K562 (cell line): Measurements from ENCODE around the gene GNGT1. TPM values are rescaled to one million over a fixed set of nuclear protein-coding genes. Genes with fewer than 3 reads are reported as not detected.
A peak's percentile ranks its signal among the peaks of the same experiment; 100 is the strongest.

Experiments used
- ARID1B ChIP-seq: fragments of 450-650 bp; IDR thresholded peaks from 2 replicates; pipeline ENCODE4 v1.6.1; 2016; ENCODE audit warnings: antibody characterized with exemption, mild to moderate bottlenecking, inconsistent platforms
- CBFB ChIP-seq: sonication (generic); formaldehyde crosslinking; IDR thresholded peaks from 2 replicates; pipeline ENCODE4 v1.4.0; 2020; ENCODE audit warnings: mild to moderate bottlenecking, missing genetic modification reagents
- DPF2 ChIP-seq: fragments of 450-650 bp; IDR thresholded peaks from 2 replicates; pipeline ENCODE4 v1.6.1; 2016
- FOSL1 ChIP-seq: fragments of 200-800 bp; sonication (Bioruptor generic); conservative IDR thresholded peaks from 2 replicates; pipeline ENCODE4 v1.6.1; 2016; ENCODE audit warnings: missing genetic modification characterization, missing compliant biosample characterization
- HNRNPH1 ChIP-seq: fragments of 200-400 bp; formaldehyde crosslinking; optimal IDR thresholded peaks from 2 replicates; pipeline ENCODE3; 2017; ENCODE audit warnings: low read depth, mild to moderate bottlenecking, low read length, moderate library complexity
- SIN3A ChIP-seq, 2 experiments: fragments of 150-350 bp in 1 of 2; IDR thresholded peaks; 2 replicates each; pipeline ENCODE4 v1.6.1; 2011 to 2016; ENCODE audit warnings: borderline replicate concordance in 2 of 2, low read depth in 2 of 2, low read length in 2 of 2, mild to moderate bottlenecking in 2 of 2, moderate library complexity in 2 of 2; ENCODE audit not compliant: control insufficient read depth in 1 of 2
- TEAD4 ChIP-seq, 2 experiments: sonication (generic) in 1 of 2; formaldehyde crosslinking in 1 of 2; IDR thresholded peaks; 2 replicates each; pipeline versions ENCODE4 v1.6.1 to v1.8.0; 2012 to 2022; ENCODE audit warnings: borderline replicate concordance in 1 of 2, inconsistent platforms in 1 of 2, low read length in 1 of 2, mild to moderate bottlenecking in 1 of 2, missing genetic modification reagents in 1 of 2
- ZBTB8A ChIP-seq: fragments of 450-650 bp; IDR thresholded peaks from 2 replicates; pipeline ENCODE4 v1.6.1; 2018; ENCODE audit warnings: mild to moderate bottlenecking, moderate library complexity; ENCODE audit not compliant: partially characterized antibody
- ZNF217 ChIP-seq: sonication (generic); formaldehyde crosslinking; IDR thresholded peaks from 2 replicates; pipeline ENCODE4 v1.8.0; 2022; ENCODE audit warnings: mild to moderate bottlenecking, missing genetic modification reagents
- polyA plus RNA-seq, 8 experiments: library from polyadenylated mRNA; depleted of rRNA in 4 of 8; stranded (reverse) in 5 of 8; unstranded in 3 of 8; fragments of >200 nt; fragmentation: Nextera tagmentation in 2 of 8; fragmentation: Illumina TruSeq in 1 of 8; extraction: Ambion mirVana in 2 of 8; extraction: Trizol in 1 of 8; gene quantifications; 2 replicates each; pipeline versions ENCODE4 v1.2.1 to v1.2.3, GENCODE V29; 2011 to 2014; ENCODE audit warnings: inconsistent platforms in 1 of 8, missing spikeins in 1 of 8
- total RNA-seq, 7 experiments: library from RNA; depleted of rRNA in 6 of 7; stranded (reverse); fragments of >200 nt in 6 of 7; fragmentation: Illumina TruSeq in 2 of 7; extraction: Trizol in 2 of 7; gene quantifications; 2 replicates each; pipeline versions ENCODE4 v1.2.1 to v1.2.3, GENCODE V29; 2011 to 2021; ENCODE audit warnings: low replicate concordance in 1 of 7
- TF ChIP-seq, protein P1 (sequence below): sonication (generic); formaldehyde crosslinking; IDR thresholded peaks from 2 replicates; pipeline ENCODE4 v1.8.0; 2022; ENCODE audit warnings: mild to moderate bottlenecking, missing genetic modification reagents
- TF ChIP-seq, protein P2 (sequence below): fragments of 250-450 bp; sonication (Bioruptor Pico); IDR thresholded peaks from 2 replicates; pipeline ENCODE4 v1.9.0; 2021; ENCODE audit warnings: mild to moderate bottlenecking, inconsistent platforms
- TF ChIP-seq, protein P3 (sequence below): fragments of 250-450 bp; sonication (Bioruptor Pico); IDR thresholded peaks from 2 replicates; pipeline ENCODE4 v1.4.0; 2020; ENCODE audit warnings: mild to moderate bottlenecking, moderate library complexity
- TF ChIP-seq, protein P4 (sequence below): fragments of 200-800 bp; sonication (Bioruptor generic); IDR thresholded peaks from 2 replicates; pipeline ENCODE4 v1.6.1; 2017; ENCODE audit warnings: missing genetic modification characterization, missing compliant biosample characterization
- TF ChIP-seq, protein P5 (sequence below): fragments of 450-650 bp; IDR thresholded peaks from 2 replicates; pipeline ENCODE4 v1.6.1; 2018; ENCODE audit warnings: mild to moderate bottlenecking, low read depth; ENCODE audit not compliant: partially characterized antibody

GNGT1 gene
- total and polyA plus RNA-seq, 9 of the 15 experiments (the other 6 are each of a cell fraction or from before 2014, with no cell fraction given) = 0.04 to 0.83 (median 0.51) TPM; not detected in 2

DNA sequence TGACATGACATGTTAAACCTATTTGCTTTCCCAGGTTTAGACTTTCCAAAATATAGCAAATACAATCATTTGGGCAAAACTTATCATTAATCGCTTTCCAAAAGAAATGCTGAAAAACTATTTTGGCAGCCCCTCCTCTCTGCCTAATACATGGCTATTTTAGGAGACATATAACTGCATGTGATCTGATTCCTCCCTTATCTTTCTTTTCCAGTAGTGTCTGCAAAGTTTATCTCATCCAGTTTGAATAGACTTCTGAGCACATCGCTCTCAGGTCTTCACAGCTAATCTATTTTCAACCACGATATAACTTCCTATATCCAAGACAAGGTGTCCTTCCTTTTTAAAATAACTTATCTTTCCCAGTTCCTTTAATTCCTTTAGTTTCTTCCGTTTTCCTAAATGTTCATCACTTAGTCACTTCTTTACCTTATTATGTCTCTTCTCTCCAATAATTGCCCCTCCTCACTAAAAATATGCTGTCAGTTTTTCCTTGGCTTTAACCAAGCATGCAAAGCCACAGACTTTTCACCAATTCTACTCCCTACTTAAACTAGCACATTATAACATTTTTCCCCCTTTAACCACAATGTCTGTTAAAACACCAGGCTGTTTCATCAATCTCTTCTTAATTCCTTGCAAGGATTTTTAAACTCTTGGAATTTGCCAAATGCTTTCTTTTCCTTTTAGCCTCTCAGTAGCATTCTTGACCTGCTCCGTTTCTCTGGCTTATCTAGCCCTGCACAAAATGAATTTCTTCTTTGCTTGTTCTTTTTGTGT is 39.6 kb downstream of the GNGT1 start (continued):
- TF ChIP-seq, protein P1, sequence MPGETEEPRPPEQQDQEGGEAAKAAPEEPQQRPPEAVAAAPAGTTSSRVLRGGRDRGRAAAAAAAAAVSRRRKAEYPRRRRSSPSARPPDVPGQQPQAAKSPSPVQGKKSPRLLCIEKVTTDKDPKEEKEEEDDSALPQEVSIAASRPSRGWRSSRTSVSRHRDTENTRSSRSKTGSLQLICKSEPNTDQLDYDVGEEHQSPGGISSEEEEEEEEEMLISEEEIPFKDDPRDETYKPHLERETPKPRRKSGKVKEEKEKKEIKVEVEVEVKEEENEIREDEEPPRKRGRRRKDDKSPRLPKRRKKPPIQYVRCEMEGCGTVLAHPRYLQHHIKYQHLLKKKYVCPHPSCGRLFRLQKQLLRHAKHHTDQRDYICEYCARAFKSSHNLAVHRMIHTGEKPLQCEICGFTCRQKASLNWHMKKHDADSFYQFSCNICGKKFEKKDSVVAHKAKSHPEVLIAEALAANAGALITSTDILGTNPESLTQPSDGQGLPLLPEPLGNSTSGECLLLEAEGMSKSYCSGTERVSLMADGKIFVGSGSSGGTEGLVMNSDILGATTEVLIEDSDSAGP (CRISPR knock-in tag) = no peak
- TF ChIP-seq SIN3A (IDR thresholded peaks at IDR 0.05; ENCODE audit: borderline replicate concordance in 2 of 2, control insufficient read depth in 1 of 2, low read depth in 2 of 2, low read length in 2 of 2) (no peak), CBFB (CRISPR knock-in tag) (no peak), TEAD4 (IDR thresholded peaks at IDR 0.05; ENCODE audit: low read length) (peak; percentile 79), TEAD4 (CRISPR knock-in tag; IDR thresholded peaks at IDR 0.05; ENCODE audit: borderline replicate concordance) (no peak), ARID1B (peak; percentile 85), ZBTB8A (no peak), ZNF217 (CRISPR knock-in tag) (no peak), DPF2 (peak; percentile 43; the same call in 1 of the 2 replicates), HNRNPH1 (no peak), FOSL1 (tag) (0 out of 2 replicates have a peak, but pooled peaks have one; percentile 12)
- TF ChIP-seq, protein P2, sequence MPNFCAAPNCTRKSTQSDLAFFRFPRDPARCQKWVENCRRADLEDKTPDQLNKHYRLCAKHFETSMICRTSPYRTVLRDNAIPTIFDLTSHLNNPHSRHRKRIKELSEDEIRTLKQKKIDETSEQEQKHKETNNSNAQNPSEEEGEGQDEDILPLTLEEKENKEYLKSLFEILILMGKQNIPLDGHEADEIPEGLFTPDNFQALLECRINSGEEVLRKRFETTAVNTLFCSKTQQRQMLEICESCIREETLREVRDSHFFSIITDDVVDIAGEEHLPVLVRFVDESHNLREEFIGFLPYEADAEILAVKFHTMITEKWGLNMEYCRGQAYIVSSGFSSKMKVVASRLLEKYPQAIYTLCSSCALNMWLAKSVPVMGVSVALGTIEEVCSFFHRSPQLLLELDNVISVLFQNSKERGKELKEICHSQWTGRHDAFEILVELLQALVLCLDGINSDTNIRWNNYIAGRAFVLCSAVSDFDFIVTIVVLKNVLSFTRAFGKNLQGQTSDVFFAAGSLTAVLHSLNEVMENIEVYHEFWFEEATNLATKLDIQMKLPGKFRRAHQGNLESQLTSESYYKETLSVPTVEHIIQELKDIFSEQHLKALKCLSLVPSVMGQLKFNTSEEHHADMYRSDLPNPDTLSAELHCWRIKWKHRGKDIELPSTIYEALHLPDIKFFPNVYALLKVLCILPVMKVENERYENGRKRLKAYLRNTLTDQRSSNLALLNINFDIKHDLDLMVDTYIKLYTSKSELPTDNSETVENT (CRISPR knock-in tag) = no peak
- TF ChIP-seq, protein P3, sequence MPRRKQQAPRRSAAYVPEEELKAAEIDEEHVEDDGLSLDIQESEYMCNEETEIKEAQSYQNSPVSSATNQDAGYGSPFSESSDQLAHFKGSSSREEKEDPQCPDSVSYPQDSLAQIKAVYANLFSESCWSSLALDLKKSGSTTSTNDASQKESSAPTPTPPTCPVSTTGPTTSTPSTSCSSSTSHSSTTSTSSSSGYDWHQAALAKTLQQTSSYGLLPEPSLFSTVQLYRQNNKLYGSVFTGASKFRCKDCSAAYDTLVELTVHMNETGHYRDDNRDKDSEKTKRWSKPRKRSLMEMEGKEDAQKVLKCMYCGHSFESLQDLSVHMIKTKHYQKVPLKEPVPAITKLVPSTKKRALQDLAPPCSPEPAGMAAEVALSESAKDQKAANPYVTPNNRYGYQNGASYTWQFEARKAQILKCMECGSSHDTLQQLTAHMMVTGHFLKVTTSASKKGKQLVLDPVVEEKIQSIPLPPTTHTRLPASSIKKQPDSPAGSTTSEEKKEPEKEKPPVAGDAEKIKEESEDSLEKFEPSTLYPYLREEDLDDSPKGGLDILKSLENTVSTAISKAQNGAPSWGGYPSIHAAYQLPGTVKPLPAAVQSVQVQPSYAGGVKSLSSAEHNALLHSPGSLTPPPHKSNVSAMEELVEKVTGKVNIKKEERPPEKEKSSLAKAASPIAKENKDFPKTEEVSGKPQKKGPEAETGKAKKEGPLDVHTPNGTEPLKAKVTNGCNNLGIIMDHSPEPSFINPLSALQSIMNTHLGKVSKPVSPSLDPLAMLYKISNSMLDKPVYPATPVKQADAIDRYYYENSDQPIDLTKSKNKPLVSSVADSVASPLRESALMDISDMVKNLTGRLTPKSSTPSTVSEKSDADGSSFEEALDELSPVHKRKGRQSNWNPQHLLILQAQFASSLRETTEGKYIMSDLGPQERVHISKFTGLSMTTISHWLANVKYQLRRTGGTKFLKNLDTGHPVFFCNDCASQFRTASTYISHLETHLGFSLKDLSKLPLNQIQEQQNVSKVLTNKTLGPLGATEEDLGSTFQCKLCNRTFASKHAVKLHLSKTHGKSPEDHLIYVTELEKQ (CRISPR knock-in tag) = no peak
- TF ChIP-seq, protein P4, sequence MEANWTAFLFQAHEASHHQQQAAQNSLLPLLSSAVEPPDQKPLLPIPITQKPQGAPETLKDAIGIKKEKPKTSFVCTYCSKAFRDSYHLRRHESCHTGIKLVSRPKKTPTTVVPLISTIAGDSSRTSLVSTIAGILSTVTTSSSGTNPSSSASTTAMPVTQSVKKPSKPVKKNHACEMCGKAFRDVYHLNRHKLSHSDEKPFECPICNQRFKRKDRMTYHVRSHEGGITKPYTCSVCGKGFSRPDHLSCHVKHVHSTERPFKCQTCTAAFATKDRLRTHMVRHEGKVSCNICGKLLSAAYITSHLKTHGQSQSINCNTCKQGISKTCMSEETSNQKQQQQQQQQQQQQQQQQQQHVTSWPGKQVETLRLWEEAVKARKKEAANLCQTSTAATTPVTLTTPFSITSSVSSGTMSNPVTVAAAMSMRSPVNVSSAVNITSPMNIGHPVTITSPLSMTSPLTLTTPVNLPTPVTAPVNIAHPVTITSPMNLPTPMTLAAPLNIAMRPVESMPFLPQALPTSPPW (CRISPR knock-in tag) = peak; percentile 5; the same call in 1 of the 2 replicates
- TF ChIP-seq, protein P5, sequence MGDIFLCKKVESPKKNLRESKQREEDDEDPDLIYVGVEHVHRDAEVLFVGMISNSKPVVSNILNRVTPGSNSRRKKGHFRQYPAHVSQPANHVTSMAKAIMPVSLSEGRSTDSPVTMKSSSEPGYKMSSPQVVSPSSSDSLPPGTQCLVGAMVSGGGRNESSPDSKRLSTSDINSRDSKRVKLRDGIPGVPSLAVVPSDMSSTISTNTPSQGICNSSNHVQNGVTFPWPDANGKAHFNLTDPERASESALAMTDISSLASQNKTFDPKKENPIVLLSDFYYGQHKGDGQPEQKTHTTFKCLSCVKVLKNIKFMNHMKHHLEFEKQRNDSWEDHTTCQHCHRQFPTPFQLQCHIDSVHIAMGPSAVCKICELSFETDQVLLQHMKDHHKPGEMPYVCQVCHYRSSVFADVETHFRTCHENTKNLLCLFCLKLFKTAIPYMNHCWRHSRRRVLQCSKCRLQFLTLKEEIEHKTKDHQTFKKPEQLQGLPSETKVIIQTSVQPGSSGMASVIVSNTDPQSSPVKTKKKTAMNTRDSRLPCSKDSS = no peak
